ENCODE measurements around the gene FRMD4B.

DNA sequence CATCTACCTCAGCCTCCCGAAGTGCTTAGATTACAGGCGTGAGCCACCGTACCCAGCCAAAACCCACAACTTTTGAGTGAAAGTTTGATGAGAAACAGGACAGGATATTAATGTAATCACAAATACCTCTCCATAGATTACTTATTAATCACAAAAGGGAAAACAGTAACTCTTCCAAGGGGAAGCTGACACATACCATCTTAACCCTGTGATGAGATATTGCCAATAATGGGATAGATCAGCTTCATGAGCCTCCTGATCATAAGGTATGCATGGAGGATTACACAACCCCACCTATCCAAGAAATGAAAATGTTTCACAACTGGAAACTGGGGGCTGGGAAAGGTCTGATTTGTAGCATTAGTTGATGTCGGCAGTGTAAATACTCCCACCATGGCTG is 131.5 kb downstream of the FRMD4B start:
- TF ChIP-seq, protein P1, sequence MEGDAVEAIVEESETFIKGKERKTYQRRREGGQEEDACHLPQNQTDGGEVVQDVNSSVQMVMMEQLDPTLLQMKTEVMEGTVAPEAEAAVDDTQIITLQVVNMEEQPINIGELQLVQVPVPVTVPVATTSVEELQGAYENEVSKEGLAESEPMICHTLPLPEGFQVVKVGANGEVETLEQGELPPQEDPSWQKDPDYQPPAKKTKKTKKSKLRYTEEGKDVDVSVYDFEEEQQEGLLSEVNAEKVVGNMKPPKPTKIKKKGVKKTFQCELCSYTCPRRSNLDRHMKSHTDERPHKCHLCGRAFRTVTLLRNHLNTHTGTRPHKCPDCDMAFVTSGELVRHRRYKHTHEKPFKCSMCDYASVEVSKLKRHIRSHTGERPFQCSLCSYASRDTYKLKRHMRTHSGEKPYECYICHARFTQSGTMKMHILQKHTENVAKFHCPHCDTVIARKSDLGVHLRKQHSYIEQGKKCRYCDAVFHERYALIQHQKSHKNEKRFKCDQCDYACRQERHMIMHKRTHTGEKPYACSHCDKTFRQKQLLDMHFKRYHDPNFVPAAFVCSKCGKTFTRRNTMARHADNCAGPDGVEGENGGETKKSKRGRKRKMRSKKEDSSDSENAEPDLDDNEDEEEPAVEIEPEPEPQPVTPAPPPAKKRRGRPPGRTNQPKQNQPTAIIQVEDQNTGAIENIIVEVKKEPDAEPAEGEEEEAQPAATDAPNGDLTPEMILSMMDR (IDR thresholded peaks at IDR 0.05) = no peak
- no peak for TF ChIP-seq POLR2A (IDR thresholded peaks at IDR 0.05)

All from lower leg skin (tissue), 3 donors.